Memory B cell (primary cell): ENCODE data around the gene CYFIP1.
A peak's percentile ranks its signal among the peaks of the same experiment; 100 is the strongest.

Experiments used
- ATAC-seq: fragments of 150-1000 bp; cut with Tn5 transposase; 2 replicates; pipeline ENCODE4 v1.10.0; 2021; ENCODE audit warnings: low read depth, mild to moderate bottlenecking, moderate library complexity
- DNase-seq, 2 donors: peaks; one replicate each; pipeline ENCODE4 v3.0.0; 2022; ENCODE audit warnings: low spot score in 2 of 2
- H3K27ac Mint-ChIP-seq: one replicate; pipeline ENCODE4 v1.8.0; 2022; ENCODE audit warnings: mild to moderate bottlenecking, moderate library complexity, mixed read lengths
- H3K27me3 Mint-ChIP-seq: one replicate; pipeline ENCODE4 v1.8.0; 2022; ENCODE audit warnings: mixed read lengths
- H3K36me3 Mint-ChIP-seq: one replicate; pipeline ENCODE4 v1.8.0; 2022; ENCODE audit warnings: mild to moderate bottlenecking, mixed read lengths
- H3K4me1 Mint-ChIP-seq: one replicate; pipeline ENCODE4 v1.8.0; 2022; ENCODE audit warnings: mixed read lengths
- H3K4me3 Mint-ChIP-seq: one replicate; pipeline ENCODE4 v1.8.0; 2022; ENCODE audit warnings: mild to moderate bottlenecking, moderate library complexity, mixed read lengths
- H3K9me3 Mint-ChIP-seq: one replicate; pipeline ENCODE4 v1.8.0; 2022; ENCODE audit warnings: mixed read lengths

The CYFIP1 gene

DNA sequence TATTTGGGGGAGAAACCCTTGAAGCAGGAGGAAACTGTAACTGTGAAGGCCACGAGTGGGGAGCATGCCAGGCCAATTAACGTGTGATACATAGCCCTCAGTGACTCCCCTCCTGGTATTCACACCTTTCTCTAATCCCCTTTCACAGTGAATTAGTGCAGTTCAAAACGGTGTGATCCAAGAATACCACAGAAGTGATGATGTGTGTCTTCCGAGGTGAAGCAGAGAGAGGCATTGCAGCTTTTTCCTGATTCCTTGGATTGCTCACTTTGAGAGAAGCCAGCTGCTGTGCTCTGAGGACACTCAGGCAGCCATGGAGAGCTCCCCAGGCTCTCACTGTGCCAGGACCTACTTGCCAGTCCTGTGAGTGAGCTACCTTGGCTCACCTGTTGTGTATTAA, 124.4 kb downstream of the CYFIP1 start:
- DNase-seq (no peak), ATAC-seq (no peak)
- Mint-ChIP-seq H3K27ac (peak overlapping the region; percentile 4), H3K36me3 (peaks cover 30% of the 10 kb centered on the region), H3K4me3 (no peak overlapping the region), H3K9me3 (no peaks in the 10 kb centered on the region), H3K27me3 (no peaks in the 10 kb centered on the region), H3K4me1 (peaks cover 3% of the 10 kb centered on the region)

DNA sequence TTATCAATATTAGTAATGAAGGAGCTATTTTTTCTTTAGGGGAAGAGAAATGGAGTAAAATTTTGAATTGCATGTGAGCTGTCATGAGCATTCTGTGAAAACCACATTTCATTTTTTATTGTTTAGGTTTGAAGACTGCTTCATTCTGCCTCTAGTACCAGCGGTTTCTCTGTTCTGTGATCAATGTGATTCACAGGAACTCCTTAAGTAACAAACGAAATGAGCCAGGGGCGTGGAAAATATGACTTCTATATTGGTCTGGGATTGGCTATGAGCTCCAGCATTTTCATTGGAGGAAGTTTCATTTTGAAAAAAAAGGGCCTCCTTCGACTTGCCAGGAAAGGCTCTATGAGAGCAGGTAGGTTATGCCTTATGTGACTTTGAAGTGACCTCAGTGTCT, 128.7 kb downstream of the CYFIP1 start:
- H3K4me3 Mint-ChIP-seq, result no peak overlapping the region
- no peak for DNase-seq
- peaks cover 22% of the 10 kb centered on the region for H3K36me3 Mint-ChIP-seq
- no peaks in the 10 kb centered on the region for H3K27me3 Mint-ChIP-seq
- H3K27ac Mint-ChIP-seq, result peak overlapping the region; percentile 35
- no peak for ATAC-seq
- no peaks in the 10 kb centered on the region for H3K9me3 Mint-ChIP-seq
- H3K4me1 Mint-ChIP-seq, result peaks cover 11% of the 10 kb centered on the region

DNA sequence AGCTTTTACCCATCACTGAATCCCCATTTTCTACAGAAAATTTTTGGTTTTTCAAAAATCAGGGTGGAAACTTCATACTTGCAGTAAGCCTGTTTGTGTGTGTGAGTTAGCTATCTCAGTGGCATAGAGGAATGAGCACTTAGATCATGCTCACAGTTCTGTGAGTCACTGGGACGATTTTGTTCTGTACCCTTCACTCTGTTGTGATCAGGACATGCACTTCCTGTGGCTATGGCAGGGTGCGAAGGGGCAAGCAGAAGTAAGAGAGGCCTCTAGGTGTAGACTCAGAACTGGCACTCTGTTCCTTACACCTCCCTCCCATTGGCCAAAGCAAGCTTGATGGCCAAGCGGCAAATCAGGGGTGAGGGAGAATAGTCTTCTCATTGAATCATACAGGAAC, 130.1 kb downstream of the CYFIP1 start:
- peaks cover 23% of the 10 kb centered on the region for H3K36me3 Mint-ChIP-seq
- no peak for ATAC-seq

DNA sequence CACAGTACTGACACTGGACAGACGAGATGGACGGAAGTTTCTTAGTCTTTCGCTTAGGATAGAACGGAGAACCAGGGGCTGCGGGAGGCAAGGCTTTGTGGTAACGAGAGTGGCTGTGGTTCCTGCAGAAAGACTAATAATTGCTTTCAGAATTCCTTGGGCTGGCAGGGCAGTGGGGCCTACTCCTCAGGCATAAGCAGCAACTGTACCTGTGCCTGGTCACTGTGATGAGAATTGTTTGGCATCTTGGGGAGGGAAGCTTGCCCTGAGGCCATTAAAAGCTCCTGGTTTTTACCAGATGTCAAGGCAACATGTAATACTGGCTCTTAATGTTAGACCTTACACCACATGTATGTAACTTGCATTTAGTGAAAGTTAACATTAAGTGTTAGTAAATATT, 134.1 kb downstream of the CYFIP1 start:
- DNase-seq, result no peak
- ATAC-seq, result no peak
- Mint-ChIP-seq H3K4me3 (no peak overlapping the region), H3K9me3 (no peaks in the 10 kb centered on the region), H3K27ac (peak overlapping the region; percentile 90), H3K36me3 (peaks cover 24% of the 10 kb centered on the region), H3K4me1 (peaks cover 40% of the 10 kb centered on the region), H3K27me3 (no peaks in the 10 kb centered on the region)

More for the DNA sequence above, 130.1 kb downstream of the CYFIP1 start:
- Mint-ChIP-seq H3K27me3 (no peaks in the 10 kb centered on the region), H3K27ac (no peak overlapping the region), H3K4me3 (no peak overlapping the region), H3K4me1 (peaks cover 20% of the 10 kb centered on the region), H3K9me3 (no peaks in the 10 kb centered on the region)
- no peak for DNase-seq

DNA sequence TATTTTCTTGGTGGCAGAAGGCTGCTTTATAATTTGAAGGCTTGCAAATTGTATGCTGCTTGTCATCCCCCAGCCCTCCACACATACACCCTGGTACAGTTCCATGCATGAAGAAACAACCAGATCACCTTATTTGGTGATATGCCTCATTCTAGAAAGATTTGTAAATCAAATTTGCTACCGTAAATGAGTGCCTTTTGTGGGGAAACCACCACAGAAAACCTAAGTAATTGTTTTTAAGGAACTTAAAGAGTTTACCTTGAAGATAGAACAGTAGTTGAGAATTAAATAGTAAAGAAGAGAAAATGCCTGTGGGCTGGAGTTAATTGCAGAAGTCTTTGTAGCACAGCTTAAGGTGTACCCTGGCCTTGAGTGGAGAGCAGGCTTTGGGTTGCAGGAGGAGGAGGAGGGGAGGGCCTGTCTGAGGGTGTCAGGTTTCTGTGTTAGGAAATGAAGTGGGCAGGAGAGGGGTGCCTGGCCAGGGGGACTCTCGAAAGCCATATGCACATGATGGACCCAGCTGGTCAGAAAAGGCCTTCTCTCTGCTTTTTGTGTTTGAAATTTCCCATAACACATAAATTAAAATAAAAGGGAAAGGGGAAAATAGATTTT, 134.8 kb downstream of the CYFIP1 start:
- no peaks in the 10 kb centered on the region for H3K9me3 Mint-ChIP-seq
- no peaks in the 10 kb centered on the region for H3K27me3 Mint-ChIP-seq
- no peak for DNase-seq
- peak; percentile 47 for ATAC-seq
- peaks cover 23% of the 10 kb centered on the region for H3K36me3 Mint-ChIP-seq
- H3K27ac Mint-ChIP-seq, result peak overlapping the region; percentile 90
- H3K4me3 Mint-ChIP-seq, result peak overlapping the region; percentile 21
- H3K4me1 Mint-ChIP-seq, result peaks cover 41% of the 10 kb centered on the region

DNA sequence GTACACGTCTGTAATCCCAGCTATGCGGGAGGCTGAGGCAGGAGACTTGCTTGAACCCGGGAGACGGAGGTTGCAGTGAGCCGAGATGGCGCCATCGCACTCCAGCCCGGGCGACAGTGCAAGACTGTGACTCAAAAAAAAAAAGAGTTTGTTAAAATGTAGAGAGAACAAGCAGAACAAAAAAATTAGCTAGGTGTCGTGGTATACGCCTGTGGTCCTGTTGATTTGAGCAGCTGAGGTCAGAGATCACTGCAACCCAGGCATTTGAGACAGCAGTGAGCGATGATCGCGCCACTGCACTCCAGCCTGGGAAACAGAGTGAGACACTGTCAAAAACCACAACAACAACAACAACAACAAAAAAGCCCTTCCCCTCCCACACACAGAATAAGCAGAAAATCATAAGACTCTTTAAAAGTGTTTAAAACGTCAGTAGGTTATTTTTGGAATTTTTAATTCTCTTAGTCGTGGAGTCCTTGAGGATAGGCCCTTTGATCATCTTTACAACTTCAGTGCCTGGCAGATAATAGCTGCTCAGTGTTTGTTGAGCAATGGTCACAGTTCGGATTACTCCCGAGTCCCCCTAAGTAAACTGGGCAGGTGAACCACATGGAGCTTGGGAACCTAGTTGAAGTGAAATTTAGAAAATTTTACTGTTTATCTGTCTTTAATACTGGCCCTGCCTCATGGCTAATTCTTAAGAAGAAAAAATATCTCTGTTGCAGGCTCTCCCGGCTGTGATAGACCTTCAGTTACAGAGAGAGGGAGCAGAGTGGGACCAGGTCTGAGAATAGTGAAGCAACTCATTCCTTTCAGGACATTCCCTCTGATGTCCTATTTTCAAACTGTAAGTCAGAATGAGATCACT, 135.5 kb downstream of the CYFIP1 start:
- H3K4me3 Mint-ChIP-seq, result peak overlapping the region; percentile 49
- peak overlapping the region; percentile 90 for H3K27ac Mint-ChIP-seq
- peaks cover 38% of the 10 kb centered on the region for H3K4me1 Mint-ChIP-seq
- no peaks in the 10 kb centered on the region for H3K27me3 Mint-ChIP-seq
- no peak for DNase-seq
- no peaks in the 10 kb centered on the region for H3K9me3 Mint-ChIP-seq
- no peak for ATAC-seq
- peaks cover 23% of the 10 kb centered on the region for H3K36me3 Mint-ChIP-seq

DNA sequence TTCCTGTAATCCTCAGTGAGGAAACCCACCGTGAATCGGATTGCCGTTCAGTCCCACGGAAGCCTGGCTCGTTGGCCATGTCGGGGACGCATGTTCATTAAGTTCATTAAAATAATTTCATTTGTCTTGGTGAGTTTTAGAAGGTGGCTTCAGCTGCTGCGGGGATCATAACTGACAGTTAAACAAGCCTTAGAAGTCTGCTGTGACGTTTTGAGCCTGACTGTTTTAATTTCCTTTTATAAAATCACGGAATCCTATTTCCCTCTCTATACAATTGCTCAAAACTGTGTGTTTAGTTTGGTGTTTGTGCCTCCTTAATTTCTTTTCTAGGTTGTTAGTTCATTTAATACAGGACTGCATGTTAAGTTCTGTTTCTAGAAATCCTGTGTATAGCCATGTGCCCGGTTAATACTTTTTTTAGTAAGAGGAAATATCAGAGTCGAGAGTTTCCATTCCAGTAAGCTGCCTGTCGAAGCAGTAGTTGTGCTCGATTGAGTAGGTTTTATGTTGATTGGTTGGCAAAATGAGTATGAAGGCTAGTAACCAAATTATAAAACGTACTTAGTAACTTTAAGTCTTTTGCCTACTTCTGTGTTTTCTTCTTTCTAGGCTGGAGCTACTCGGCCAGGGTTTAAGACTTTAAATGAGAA, 141.0 kb downstream of the CYFIP1 start:
- no peaks in the 10 kb centered on the region for H3K9me3 Mint-ChIP-seq
- DNase-seq (peak in 1 of 2 donors; percentile 28), ATAC-seq (peak; percentile 28)
- H3K27me3 Mint-ChIP-seq, result no peaks in the 10 kb centered on the region
- peaks cover 8% of the 10 kb centered on the region for H3K36me3 Mint-ChIP-seq
- H3K27ac Mint-ChIP-seq, result peak overlapping the region; percentile 97
- peak overlapping the region; percentile 97 for H3K4me3 Mint-ChIP-seq
- peaks cover 22% of the 10 kb centered on the region for H3K4me1 Mint-ChIP-seq

DNA sequence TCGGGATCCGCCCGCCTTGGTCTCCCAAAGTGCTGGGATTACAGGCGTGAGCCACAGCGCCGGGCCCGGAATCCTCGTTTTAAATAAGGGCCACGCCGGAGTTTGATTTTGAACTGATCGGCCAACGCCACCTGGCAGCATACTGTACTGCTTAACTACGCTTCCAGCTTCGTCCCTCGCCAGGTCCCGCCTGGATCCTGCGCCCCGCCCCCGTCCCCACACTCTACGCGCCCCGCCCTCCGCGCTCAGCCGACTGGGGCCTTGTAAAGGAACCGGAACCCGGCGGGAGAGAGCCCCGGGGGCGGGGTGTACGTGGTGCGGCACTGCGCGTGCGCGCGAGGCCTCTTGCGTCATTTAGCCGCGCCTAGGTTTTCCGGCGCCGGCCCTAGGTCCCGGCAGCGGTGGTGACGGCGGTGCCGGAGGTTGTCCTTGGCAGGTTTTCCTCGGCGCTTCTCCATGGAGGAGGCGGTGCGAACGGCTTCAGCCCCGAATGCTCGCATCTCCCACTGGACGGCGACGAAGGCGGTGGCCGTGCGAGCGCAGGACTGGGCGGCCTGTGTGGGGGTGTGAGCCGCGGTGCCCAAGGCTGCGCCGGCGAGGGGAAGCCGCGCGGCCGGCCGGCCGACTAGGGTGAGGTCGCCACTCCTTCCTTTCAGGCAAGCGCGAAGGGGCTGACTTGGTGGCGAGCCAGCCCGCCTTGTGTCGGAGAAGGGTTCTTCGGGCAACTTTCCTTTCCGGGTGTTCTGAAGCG, 141.7 kb downstream of the CYFIP1 start, which contains the start of gene NIPA2:
TSS of gene NIPA2 (plus strand) at position 375 of the 751 bp plus-strand sequence. CDS start 13,066 bp downstream, outside the sequence.
- peaks cover 22% of the 10 kb centered on the region for H3K4me1 Mint-ChIP-seq
- H3K36me3 Mint-ChIP-seq, result peaks cover 8% of the 10 kb centered on the region
- DNase-seq (peak; percentile 98 to 99), ATAC-seq (peak; percentile 80)
- H3K27me3 Mint-ChIP-seq, result no peaks in the 10 kb centered on the region
- H3K9me3 Mint-ChIP-seq, result no peaks in the 10 kb centered on the region
- peak within 1 kb of the TSS; percentile 97 for H3K4me3 Mint-ChIP-seq
- H3K27ac Mint-ChIP-seq, result peak within 1 kb of the TSS; percentile 97

DNA sequence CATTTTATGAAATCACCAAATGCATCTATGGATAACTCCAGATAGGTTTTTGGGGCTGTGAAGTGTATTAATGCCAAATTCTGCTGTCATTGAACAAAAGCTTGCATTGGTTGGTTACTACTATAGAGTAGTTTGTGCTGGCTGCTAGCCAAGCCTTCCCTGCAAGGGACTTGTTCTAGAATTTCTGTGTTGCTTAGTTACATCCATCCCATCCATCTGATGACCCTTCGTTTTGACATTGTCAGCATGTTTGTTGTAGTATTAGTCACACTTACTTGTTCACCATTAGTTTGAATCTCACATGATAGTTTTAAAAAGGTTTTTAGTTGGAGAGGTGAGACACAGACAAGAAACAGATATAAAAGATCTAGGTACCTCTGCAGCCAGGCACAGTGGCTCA, 148.7 kb downstream of the CYFIP1 start:
- Mint-ChIP-seq H3K4me3 (no peak overlapping the region), H3K27me3 (no peaks in the 10 kb centered on the region), H3K36me3 (peaks cover 13% of the 10 kb centered on the region), H3K27ac (no peak overlapping the region), H3K4me1 (no peaks in the 10 kb centered on the region), H3K9me3 (peaks cover 2% of the 10 kb centered on the region)
- ATAC-seq, result no peak
- no peak for DNase-seq

DNA sequence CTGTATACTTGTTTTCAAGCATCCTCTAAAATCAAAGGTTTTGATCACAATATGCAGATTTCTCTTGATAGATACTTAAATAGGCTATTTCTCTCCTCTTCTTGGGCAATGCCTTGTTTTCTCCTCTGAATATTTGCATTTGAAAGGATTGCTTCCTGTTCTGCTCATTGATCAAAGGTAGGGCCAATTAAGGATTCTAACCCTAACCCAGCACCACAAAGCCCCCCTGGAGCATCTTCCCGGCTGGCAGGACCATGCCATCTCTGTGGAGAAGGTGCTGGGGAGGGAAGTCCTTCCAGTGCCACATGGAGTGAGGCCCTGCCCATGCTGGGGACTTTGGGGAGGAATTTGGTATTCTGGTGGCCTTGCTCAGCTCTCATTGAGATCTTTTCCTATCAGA, 153.0 kb downstream of the CYFIP1 start:
- Mint-ChIP-seq H3K27ac (no peak overlapping the region), H3K4me3 (no peak overlapping the region), H3K27me3 (no peaks in the 10 kb centered on the region), H3K36me3 (peaks cover 25% of the 10 kb centered on the region), H3K9me3 (no peaks in the 10 kb centered on the region), H3K4me1 (no peaks in the 10 kb centered on the region)
- DNase-seq, result no peak
- no peak for ATAC-seq

DNA sequence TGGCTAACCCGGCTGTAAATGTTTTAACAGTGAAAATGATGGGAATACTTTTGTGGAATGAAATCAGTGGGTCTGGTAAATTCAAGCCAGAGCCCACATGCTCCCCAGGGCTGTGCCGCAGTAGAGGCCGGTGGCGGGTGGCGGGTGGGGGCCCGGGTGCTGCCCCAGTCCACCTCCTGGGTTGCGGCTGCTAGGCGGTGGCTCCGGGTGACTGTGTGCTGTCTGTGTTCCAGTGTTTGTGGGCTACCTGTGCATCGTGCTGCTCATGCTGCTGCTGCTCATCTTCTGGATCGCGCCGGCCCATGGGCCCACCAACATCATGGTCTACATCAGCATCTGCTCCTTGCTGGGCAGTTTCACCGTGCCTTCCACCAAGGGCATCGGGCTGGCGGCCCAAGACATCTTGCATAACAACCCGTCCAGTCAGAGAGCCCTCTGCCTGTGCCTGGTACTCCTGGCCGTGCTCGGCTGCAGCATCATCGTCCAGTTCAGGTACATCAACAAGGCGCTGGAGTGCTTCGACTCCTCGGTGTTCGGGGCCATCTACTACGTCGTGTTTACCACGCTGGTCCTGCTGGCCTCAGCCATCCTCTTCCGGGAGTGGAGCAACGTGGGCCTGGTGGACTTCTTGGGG, 156.6 kb downstream of the CYFIP1 start:
- Mint-ChIP-seq H3K4me1 (peaks cover 3% of the 10 kb centered on the region), H3K27me3 (no peaks in the 10 kb centered on the region), H3K36me3 (peaks cover 36% of the 10 kb centered on the region), H3K9me3 (no peaks in the 10 kb centered on the region), H3K27ac (peak overlapping the region; percentile 16), H3K4me3 (no peak overlapping the region)
- DNase-seq (no peak), ATAC-seq (no peak)

DNA sequence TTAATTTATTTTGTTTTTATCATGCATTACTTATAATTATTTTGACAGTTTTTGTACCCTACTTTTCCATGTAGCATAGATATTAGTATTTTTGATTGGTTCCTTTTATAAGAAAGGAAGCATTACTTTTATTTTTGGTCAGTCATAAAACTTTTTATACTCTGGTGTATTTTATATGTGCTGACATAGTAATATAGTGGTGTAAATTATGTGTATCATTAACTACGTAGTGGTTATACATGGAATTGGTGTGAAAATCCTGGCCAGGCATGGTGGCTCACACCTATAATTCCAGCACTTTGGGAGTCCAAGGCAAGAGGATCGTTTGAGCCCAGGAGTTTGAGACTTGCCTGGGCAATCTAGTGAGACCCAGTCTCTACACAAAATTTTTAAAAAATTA, 160.5 kb downstream of the CYFIP1 start:
- Mint-ChIP-seq H3K9me3 (no peaks in the 10 kb centered on the region), H3K27me3 (no peaks in the 10 kb centered on the region), H3K27ac (no peak overlapping the region), H3K36me3 (peaks cover 31% of the 10 kb centered on the region), H3K4me1 (peaks cover 4% of the 10 kb centered on the region), H3K4me3 (no peak overlapping the region)
- no peak for DNase-seq
- no peak for ATAC-seq
